GM10266 (cell line): ENCODE results near the gene MTARC2.

ENCODE experiments used
- DNase-seq: peaks from one replicate; pipeline ENCODE4 v3.0.0; 2012; ENCODE audit errors: extremely low spot score
- CTCF ChIP-seq: IDR thresholded peaks from 2 replicates; pipeline ENCODE4 v1.5.1; 2012; ENCODE audit warnings: mild to moderate bottlenecking, low read depth; ENCODE audit not compliant: control insufficient read depth, insufficient read depth; ENCODE audit errors: missing control alignments

MTARC2 gene

GRCh38 chr1:220818421-220819173 lies 70.5 kb downstream of the MTARC2 start:
- TF ChIP-seq CTCF: no peak
- DNase-seq: no peak

DNA sequence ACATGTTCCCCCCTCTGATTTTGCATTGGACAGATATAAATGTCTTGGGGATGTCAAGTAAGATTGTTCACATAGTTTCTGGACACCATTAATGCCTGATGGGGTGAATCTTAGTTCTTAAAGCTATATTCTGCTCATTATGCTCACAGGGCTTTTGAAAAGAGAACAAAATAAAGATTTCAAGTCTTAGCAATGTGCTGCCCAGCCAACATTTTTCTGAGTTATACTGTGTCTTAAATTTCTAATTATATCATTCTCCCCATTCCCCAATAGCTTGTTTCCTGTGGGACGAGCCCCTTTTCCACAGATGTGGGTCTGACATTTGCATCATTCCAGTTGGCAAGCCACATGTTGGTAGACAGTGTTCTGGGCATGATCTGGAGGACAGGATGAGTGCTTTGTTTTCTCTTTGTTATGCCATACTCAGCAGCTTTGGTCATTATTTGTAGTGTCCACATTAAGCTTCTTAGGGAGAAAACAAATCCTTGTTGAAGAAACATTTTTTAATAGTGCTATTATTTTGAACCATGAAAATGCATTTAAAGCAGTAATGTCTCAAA lies 71.4 kb downstream of the MTARC2 start:
- no peak for TF ChIP-seq CTCF
- no peak for DNase-seq

GRCh38 chr1:220824031-220824989 lies 76.2 kb downstream of the MTARC2 start:
- no peak for TF ChIP-seq CTCF
- no peak for DNase-seq

DNA sequence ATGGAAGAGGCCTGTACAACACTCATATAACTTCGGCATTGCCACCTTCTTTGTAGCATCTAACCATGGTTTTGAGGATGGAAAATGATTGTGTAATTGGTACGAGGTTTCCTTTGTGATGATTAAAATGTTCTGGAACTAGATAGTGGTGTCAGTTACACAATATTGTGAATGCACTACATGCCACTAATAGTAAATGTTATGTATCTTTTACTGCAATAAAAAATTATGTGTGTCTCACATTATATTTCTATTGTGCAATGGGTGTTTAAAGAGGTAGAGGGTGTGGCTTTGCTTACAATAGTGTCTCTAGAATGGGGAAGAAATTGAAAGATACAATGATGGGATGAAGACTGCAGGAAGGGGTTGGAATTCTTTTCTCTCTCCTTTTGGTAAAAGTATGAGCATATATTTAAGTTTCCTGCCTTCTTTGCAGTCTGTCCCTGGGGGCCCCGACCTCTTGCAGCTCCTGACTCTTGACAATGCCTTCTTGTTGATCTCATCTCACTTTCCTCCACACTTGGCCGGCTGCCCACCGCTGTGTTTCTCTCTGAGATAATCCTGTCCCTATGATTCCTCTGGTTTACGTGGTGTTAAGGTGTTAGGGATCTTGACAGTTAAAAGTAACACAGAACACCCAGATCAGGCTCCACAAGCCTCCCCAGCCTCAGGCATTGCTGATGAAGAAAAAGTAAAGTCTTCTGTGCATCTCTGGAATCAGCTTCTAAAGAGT lies 77.9 kb downstream of the MTARC2 start:
- TF ChIP-seq CTCF: no peak
- DNase-seq: no peak

- no peak for TF ChIP-seq CTCF
- no peak for DNase-seq
These were observed 78.6 kb downstream of the MTARC2 start for GRCh38 chr1:220826729-220827128.

DNA sequence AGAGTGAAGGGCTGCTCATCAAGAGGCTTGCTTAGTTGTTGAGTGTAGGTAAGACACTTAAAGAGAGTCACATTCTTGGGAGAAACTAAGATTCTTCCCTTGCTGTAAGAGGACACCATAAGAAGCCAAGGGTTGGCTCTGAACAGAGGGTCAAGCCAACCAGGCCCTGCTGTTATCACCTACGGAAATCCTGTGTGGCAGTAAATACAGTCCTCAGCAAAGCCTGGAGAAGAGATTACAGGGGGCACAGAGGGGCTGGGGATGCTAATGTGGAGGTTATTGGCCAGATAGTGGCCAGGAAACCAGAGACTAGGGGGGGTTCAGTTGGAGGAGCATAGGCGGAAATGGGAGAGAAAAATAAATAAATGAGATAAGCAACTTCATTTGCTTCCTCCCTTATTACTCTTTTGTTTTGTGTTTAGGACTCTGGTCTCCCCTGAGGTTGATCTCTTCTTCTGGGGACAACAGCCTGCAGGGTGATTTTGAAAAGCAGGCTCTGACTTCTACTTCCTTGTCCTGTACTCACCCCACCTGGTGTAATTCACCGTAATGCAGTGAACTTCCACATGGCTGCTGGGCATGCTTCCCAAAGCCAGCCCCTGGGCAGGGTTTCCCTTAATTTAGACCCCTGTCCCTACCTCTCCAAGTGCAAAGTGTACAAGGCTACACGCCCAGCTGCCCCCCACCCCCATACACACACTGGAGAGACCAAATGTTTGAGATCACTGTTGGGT lies 79.5 kb downstream of the MTARC2 start:
- DNase-seq: no peak
- TF ChIP-seq CTCF: no peak
